Aorta (tissue), 5 donors: ENCODE results near the gene LYZL4. TPM values are rescaled to one million over a fixed set of nuclear protein-coding genes. Genes with fewer than 3 reads are reported as not detected.

Experiments
- ATAC-seq: fragments of 200-7000 bp; cut with Tn5 transposase; one replicate; pipeline ENCODE4 v1.9.1; 2022; ENCODE audit warnings: moderate library complexity; ENCODE audit not compliant: low FRiP score
- DNase-seq, 2 donors: peaks; one replicate each; pipeline ENCODE4 v3.0.0-alpha.2; 2020
- H3K27ac ChIP-seq, 2 donors: one replicate each; pipeline ENCODE4 v1.5.1; 2013; ENCODE audit warnings: low read length in 2 of 2, mild to moderate bottlenecking in 2 of 2, moderate library complexity in 2 of 2, control low read depth in 1 of 2, inconsistent platforms in 1 of 2, low read depth in 1 of 2
- H3K27me3 ChIP-seq, 2 donors: one replicate each; pipeline ENCODE4 v1.6.1; 2013; ENCODE audit warnings: control low read depth in 1 of 2, low read length in 1 of 2, mild to moderate bottlenecking in 1 of 2, moderate library complexity in 1 of 2; ENCODE audit not compliant: insufficient read depth in 2 of 2, control insufficient read depth in 1 of 2
- H3K36me3 ChIP-seq, 2 donors: one replicate each; pipeline ENCODE4 v1.6.1; 2013; ENCODE audit warnings: control low read depth in 1 of 2, low read length in 1 of 2, mild to moderate bottlenecking in 1 of 2; ENCODE audit not compliant: insufficient read depth in 2 of 2, control insufficient read depth in 1 of 2
- H3K4me1 ChIP-seq, 2 donors: one replicate each; pipeline ENCODE4 v1.6.1; 2013; ENCODE audit warnings: low read length in 2 of 2, control low read depth in 1 of 2, mild to moderate bottlenecking in 1 of 2, moderate library complexity in 1 of 2; ENCODE audit not compliant: insufficient read depth in 2 of 2, control insufficient read depth in 1 of 2
- H3K4me3 ChIP-seq, 2 donors: one replicate each; pipeline ENCODE4 v1.5.1; 2013; ENCODE audit warnings: low read length in 2 of 2, control low read depth in 1 of 2, mild to moderate bottlenecking in 1 of 2
- H3K9me3 ChIP-seq: one replicate; pipeline ENCODE4 v1.6.1; 2013; ENCODE audit warnings: mild to moderate bottlenecking, low read length; ENCODE audit not compliant: control insufficient read depth
- WGBS, 2 donors: extraction: QIAGEN DNeasy Blood & Tissue Kit; methylation state at CpG; one replicate each; pipeline ENCODE4 v1.1.7; 2013; 5-methylcytosine and 5-hydroxymethylcytosine counted together
- intact Hi-C, 2 donors: fragments of 100-400 bp; cut with DNase I; formaldehyde crosslinking; loops; one replicate each; pipeline versions ENCODE4 v1.14.2 to v1.15.0; 2022
- polyA plus RNA-seq, 2 donors: library from polyadenylated mRNA; stranded (reverse); fragments of 200-250 nt; gene quantifications; one replicate each; pipeline ENCODE4 v1.2.3, GENCODE V29; 2013
- total RNA-seq, 2 donors: library from RNA; stranded (reverse); fragmentation: NEBNext Ultra II Directional; extraction: Animal tissue kit (Norgen Biotek cat#: 25700); gene quantifications; one replicate each; pipeline ENCODE4 v1.2.1, GENCODE V29; 2021
- donor health status: healthy with polysubstance abuse.
- donor health status: Bipolar disorder and iron deficiency.
- donor health status: DM: no; HTN: no; CAD: no.
- donor health status: DM: no; HTN: no; CAD: no.
- donor health status: DM: yes; HTN: yes; CAD: no.

Gene LYZL4
- total and polyA plus RNA-seq, 4 donors: not detected

GRCh38 chr3:42434777-42435380 lies 24.5 kb upstream of the LYZL4 start:
- Histone ChIP-seq H3K27me3 (no peaks in the 10 kb centered on the region), H3K27ac (no peak overlapping the region), H3K36me3 (no peaks in the 10 kb centered on the region), H3K9me3 (peaks cover 9% of the 10 kb centered on the region), H3K4me1 (no peaks in the 10 kb centered on the region), H3K4me3 (no peak overlapping the region)
- WGBS, 2 donors: 58 to 73% methylated on average over 5 of the region's 5 CpGs
- intact Hi-C loops: no loop called here
- no peak for ATAC-seq
- no peak for DNase-seq

DNA sequence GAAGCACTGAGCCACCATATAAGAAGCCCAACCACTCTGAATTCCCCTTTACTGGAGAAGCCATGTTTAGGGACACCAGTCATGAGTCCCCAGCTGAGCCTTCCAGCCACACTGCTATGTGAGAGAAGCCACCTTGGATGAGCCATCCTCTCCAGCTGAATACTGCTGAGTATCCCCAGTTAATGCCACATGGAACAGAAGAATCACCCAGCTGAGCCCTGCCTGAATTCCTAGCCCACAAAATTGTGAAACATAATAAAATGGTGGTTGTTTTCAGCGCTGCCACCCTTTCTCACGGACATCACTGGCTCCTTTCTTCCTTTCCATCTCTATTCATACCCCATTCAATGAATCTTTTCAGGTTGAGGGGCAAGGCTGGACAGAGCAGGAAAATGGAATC lies 22.1 kb upstream of the LYZL4 start:
- ATAC-seq (no peak), DNase-seq (no peak)
- H3K27me3 ChIP-seq: no peaks in the 10 kb centered on the region
- intact Hi-C loops: no loop called here
- no peak overlapping the region for H3K27ac ChIP-seq
- 90 to 94% methylated on average over 2 of the region's 2 CpGs for WGBS, 2 donors
- peaks cover 9% of the 10 kb centered on the region for H3K9me3 ChIP-seq
- H3K4me3 ChIP-seq: no peak overlapping the region
- H3K36me3 ChIP-seq: no peaks in the 10 kb centered on the region
- no peaks in the 10 kb centered on the region for H3K4me1 ChIP-seq

GRCh38 chr3:42430781-42431532 lies 20.5 kb upstream of the LYZL4 start:
- peaks cover 9% of the 10 kb centered on the region for H3K9me3 ChIP-seq
- 64 to 66% methylated on average over 7 of the region's 7 CpGs for WGBS, 2 donors
- no peak for DNase-seq
- ATAC-seq: no peak
- H3K27me3 ChIP-seq: no peaks in the 10 kb centered on the region
- no peak overlapping the region for H3K27ac ChIP-seq
- H3K36me3 ChIP-seq: no peaks in the 10 kb centered on the region
- no peaks in the 10 kb centered on the region for H3K4me1 ChIP-seq
- no peak overlapping the region for H3K4me3 ChIP-seq
- intact Hi-C loops: no loop called here

GRCh38 chr3:42428830-42429229 lies 18.4 kb upstream of the LYZL4 start:
- H3K9me3 ChIP-seq: peaks cover 9% of the 10 kb centered on the region
- ATAC-seq (no peak), DNase-seq (no peak)
- no peak overlapping the region for H3K27ac ChIP-seq
- no peak overlapping the region for H3K4me3 ChIP-seq
- WGBS, 2 donors: 9% methylated on average over 2 of the region's 2 CpGs
- intact Hi-C loops: no loop called here
- H3K36me3 ChIP-seq: no peaks in the 10 kb centered on the region
- no peaks in the 10 kb centered on the region for H3K27me3 ChIP-seq
- H3K4me1 ChIP-seq: no peaks in the 10 kb centered on the region

DNA sequence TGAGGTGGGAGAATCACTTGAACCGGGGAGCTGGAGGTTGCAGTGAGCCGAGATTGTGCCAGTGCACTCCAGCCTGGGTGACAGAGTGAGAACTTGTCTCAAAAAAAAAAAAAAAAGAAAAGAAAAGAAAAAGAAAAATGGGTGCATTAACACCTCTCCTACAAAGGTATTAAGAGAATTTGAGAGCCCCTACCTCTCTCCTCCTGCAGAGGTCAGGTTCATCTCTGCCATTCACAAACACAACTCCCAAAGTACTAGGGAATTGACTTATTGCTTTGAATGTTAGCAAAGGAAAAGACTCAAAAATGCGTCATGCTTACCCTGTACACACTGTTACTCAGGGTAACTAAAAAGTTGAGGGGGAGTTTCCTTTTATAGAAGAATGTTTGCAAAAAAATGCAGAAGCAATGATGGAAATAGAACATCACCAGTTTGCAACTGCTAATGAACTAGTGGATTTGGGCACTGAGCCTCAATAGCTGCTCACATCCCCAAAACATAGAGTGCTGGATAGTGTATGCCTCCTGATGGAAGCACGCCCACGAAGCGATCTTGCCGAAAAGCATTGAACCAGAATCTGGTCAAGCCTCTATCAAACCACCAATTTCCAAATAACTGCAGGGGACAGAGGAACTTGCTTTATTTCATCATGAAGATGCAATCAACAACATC lies 15.5 kb upstream of the LYZL4 start:
- H3K4me3 ChIP-seq: no peak overlapping the region
- no peaks in the 10 kb centered on the region for H3K4me1 ChIP-seq
- ATAC-seq: no peak
- 76 to 81% methylated on average over 7 of the region's 7 CpGs for WGBS, 2 donors
- no peaks in the 10 kb centered on the region for H3K9me3 ChIP-seq
- H3K27me3 ChIP-seq: no peaks in the 10 kb centered on the region
- intact Hi-C loops: no loop called here
- no peak for DNase-seq
- H3K36me3 ChIP-seq: no peaks in the 10 kb centered on the region
- no peak overlapping the region for H3K27ac ChIP-seq

DNA sequence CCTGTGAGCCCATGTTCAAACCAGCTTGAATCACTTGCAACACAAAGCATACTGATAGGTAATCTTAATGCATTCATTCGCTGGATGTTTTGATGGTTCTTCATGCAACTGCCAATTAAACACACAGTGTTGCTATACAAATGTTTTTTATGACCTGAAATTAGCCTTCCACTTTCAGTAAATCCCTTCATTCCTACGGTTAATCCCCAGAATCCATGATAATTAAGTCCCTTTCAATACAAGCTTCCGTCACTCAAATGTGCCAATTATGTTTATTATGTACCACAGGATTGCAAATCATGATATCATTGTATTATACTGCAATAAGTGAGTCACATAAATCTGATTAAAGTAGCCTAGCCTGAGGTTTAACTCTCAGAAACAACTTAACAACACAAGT lies 14.5 kb upstream of the LYZL4 start:
- H3K4me1 ChIP-seq: no peaks in the 10 kb centered on the region
- H3K36me3 ChIP-seq: no peaks in the 10 kb centered on the region
- ATAC-seq (no peak), DNase-seq (no peak)
- intact Hi-C loops: no loop called here
- no peaks in the 10 kb centered on the region for H3K9me3 ChIP-seq
- no peaks in the 10 kb centered on the region for H3K27me3 ChIP-seq
- 82 to 84% methylated on average over 3 of the region's 3 CpGs for WGBS, 2 donors
- H3K27ac ChIP-seq: no peak overlapping the region
- H3K4me3 ChIP-seq: no peak overlapping the region

GRCh38 chr3:42421818-42422796 lies 11.7 kb upstream of the LYZL4 start:
- Histone ChIP-seq H3K27ac (no peak overlapping the region), H3K4me3 (no peak overlapping the region), H3K4me1 (no peaks in the 10 kb centered on the region), H3K9me3 (no peaks in the 10 kb centered on the region), H3K36me3 (no peaks in the 10 kb centered on the region), H3K27me3 (no peaks in the 10 kb centered on the region)
- DNase-seq (no peak), ATAC-seq (no peak)
- intact Hi-C loops: no loop called here
- WGBS, 2 donors: 86 to 89% methylated on average over 20 of the region's 20 CpGs

DNA sequence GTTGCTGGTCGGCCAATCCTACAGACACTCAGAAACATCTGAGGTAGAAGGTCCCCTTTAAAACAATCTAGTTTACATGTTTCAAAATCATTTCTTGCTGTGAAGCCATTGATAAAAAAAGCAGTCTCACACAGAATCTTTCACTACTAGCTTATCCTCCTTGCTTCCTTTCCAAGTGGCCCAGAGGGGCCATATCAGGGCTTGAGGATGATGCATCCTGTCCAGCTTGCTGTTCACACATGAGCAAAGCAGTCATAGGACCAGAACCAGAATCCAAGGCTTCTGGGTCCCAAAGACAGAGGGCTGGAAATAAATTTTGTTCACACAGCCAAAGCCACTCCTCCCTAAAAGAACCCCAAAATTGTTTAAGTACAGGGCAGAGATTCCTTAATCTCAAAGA lies 9.2 kb upstream of the LYZL4 start:
- intact Hi-C loops: no loop called here
- ATAC-seq: no peak

More for the DNA sequence above, 9.2 kb upstream of the LYZL4 start:
- no peaks in the 10 kb centered on the region for H3K27me3 ChIP-seq
- H3K27ac ChIP-seq: no peak overlapping the region
- DNase-seq: no peak
- H3K9me3 ChIP-seq: no peaks in the 10 kb centered on the region
- WGBS, 2 donors: 75 to 88% methylated on average over 1 of the region's 1 CpG
- no peaks in the 10 kb centered on the region for H3K36me3 ChIP-seq
- H3K4me1 ChIP-seq: no peaks in the 10 kb centered on the region
- no peak overlapping the region for H3K4me3 ChIP-seq
